Fibroblast of peridontal ligament (primary cell): Measurements from ENCODE around the gene RAB36.

Experiments
- DNase-seq: peaks from one replicate; pipeline ENCODE4 v3.0.0-alpha.2; 2010; ENCODE audit errors: extremely low read depth

RAB36 gene

GRCh38 chr22:23108249-23109078 lies 36.8 kb upstream of the RAB36 start:
- no peak for DNase-seq

DNA sequence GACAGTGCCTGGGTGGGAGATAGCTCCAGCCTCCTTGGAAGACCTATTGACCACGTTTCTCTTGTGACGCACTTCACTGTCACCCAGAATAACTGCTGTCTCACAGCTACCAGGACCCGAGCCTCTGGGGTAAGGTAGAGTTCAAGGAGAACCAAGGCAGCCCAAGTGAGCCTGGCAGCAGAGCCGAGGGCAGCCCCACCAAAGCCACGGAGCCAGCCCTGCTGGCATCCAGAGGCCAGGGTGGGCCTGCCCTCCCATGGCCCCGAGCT lies 36.3 kb upstream of the RAB36 start:
- DNase-seq: no peak

- no peak for DNase-seq
Observed at GRCh38 chr22:23109441-23109978, 35.8 kb upstream of the RAB36 start.

DNA sequence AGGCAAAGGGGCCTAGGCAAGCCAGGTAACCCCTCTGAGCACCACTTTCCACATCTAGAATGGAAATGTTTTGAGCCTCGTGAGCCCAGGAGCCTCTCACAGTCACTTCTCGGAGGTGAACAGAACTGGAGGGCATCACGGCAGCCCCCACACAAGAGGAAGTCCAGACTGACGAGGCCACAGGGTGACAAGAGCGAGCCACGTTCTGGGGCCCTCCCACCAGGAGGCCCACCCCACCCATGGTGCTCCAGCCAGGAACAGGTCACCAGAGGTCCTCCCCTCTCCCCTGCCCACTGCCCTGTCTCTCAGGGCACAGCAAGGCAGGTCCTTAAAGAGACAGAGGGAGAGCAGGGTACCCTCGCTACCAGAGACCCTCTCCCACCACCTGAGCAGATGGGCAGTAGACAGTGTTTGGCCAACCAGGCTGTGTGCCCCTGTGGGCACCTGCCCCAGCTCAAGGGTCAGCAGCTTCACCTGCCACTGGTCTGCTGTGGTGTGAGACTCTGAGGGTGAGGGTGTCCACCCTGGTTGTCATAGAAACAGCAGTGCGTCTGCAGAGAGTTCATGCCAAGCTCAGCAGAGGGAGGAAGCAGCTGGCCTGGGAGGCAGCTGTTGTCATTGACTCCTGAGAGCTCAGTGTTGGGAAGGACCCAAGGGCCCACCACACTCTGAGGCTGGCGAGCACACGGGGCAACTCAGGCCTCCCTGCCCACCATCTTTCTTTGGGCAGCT lies 34.9 kb upstream of the RAB36 start:
- no peak for DNase-seq

DNA sequence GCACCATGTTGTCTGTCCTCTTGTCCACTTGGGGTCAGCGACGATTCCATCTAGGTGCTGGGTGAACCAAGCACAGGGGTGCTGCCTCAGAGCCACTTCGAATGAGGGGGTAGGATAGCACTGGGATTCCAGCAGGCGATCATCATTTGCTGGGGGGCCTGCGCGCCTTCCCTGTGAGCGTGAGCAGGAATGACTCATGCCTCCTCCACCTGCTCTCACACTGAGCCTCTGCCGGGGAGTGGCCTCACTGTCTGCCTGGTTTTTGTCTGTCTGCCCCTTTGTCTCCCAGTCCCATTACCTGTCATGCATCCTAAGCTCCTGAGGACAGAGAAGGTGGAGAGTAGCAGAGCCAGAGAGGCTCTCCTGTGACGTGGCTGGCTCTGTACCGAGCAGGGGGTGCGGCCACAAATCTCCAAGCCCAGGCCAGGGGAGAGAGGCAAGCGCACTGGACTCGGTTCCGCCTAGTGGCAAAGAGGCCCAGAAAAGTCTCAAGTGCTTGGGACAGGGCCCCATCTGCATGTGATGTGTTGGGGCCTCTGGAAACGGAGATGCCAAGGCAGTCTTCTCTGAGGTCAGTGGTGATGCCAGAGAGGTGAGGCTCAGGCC lies 34.3 kb upstream of the RAB36 start:
- no peak for DNase-seq

- DNase-seq: no peak
Observed at GRCh38 chr22:23112472-23113012, 32.7 kb upstream of the RAB36 start.

DNA sequence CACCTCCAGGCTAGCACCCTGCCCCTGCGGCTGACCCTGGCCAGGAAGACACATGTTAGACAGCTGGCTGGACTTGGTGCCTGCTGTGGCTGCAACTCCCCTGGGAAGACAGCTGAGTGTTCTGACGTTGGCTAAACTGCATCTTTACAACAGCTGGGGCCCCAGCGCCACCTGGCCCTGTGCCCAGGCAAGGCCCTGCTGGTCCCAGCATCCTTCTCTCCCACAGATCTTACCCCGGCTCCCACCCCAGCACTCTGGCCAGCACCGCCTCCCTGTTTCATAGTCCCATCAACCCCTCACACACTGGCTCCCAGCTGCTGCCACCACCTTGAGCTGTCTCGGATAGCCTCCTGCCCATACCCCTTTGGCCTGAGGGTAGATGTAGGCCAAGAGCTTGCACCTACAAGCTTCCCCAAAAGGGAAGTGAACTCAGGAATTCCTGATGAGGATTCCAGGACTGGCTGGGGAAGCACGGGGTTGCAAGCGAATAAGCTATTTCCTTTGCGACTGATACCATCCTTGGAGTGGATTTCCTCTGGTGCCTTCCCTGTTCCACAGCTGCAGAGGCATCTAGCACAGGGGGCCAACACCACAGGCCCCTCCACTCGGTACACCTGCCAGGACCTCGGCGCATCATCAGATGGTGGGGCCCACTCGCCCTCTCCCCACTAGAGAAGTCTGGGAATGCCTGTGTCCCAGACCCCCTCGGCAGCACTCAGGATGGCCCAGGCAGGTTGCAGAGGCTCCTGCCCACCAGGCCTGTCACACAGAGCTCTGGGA lies 32.0 kb upstream of the RAB36 start:
- peak; percentile 32 for DNase-seq

GRCh38 chr22:23113847-23114720 lies 31.2 kb upstream of the RAB36 start:
- no peak for DNase-seq

DNA sequence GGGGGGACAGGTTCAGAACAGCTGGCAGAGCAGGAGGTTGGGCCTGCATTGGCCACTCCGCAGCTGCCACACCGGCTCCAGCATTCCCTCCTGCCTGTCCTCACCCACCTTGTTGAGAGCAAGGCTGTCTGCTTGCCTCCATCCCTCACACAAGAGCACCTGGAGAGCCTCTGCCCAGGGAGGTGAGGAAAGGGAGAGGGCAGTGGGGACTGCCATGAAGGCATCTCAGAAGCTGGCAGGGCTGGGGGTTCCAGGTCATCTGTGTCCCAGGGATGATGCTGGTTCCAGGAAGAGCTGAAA lies 30.6 kb upstream of the RAB36 start:
- no peak for DNase-seq

- DNase-seq: no peak
Observed at GRCh38 chr22:23115369-23115768, 29.9 kb upstream of the RAB36 start.

DNA sequence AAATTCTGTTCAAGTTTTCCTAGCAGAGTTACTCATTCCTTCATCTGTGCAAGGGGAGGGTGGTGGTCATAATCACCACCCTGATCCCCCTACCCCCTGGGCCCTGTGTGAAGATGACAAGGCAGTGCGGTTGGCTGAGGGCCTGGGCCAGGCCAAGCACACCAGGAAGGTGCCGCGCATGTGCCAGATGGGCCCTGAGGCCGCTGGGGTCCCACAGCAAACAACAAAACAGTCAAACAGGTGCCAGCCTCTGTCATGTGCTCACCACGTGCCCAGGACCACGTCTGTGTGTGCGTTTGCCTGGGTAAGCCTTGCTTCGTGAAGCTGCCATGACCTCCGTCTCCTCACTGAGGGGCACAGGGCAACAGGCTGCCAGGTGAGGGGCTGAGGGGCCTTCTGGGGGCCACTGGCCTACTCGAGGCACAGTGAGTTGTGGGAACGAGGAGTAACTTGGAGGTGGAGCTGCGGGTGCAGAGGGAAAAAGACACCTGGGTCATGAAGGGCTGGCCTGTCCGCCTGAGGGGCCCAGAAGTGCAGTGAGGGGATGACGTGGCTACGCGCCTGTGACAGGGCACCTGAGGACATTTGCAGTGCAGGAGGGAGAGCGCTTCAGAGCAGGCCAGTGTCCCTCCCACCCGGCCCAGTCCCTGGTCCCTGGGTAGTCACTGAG lies 29.3 kb upstream of the RAB36 start:
- no peak for DNase-seq

GRCh38 chr22:23116506-23117263 lies 28.6 kb upstream of the RAB36 start:
- DNase-seq: no peak

DNA sequence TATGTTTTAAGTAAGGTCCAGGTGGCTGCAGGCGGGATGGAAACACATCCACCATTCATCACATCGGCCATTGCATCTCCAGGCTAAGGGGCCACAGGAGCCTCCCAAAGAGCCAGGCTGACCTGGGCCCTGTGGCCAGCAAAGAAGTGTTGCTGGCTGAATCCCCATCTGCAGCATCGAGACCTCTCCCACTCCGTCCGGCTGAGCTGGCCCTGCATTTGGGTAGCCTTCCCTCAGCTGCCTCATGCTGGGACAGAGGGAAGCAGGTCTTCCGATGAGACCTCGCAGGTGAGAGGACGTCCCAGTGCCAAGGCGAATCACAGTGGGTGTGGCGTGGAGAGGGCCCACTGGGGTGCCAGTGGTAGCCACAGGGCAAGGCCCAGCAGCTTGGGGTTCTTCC lies 28.0 kb upstream of the RAB36 start:
- no peak for DNase-seq

DNA sequence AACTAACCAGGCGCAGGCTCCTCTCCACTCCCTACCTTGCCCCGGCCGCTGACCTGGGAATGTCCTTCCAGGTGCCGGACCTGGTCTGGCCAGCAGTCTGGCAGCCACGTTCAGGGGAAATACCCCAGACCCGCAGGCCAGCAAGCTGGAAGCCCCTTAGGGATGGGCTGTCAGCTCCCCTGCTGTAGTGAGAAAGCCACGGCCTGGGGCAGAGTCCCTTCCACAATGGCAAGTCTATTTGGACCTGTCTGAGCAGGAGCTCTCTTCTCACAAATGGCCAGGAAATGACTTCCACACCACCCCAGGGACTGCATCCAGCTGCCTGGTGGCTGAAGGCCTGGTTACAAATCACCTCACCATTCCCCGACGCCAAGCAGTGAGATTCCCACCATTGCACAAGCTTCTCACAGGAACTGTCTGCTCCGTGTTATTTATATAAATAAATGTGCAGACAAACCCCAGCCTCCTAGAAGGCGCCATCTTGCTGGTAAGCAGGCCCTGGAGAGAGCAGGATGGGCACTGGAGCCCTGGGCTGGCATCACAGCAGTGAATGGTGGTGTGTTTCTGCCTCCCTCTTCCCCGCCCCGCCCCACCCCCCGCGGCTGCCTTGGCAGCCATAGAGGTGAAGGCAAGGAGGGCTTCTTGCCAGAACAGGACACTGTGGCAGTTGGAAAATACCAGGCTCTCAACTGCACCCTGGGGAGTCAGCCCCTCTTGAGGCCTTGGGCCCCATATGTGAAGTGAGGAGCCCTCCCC lies 27.2 kb upstream of the RAB36 start:
- no peak for DNase-seq

DNA sequence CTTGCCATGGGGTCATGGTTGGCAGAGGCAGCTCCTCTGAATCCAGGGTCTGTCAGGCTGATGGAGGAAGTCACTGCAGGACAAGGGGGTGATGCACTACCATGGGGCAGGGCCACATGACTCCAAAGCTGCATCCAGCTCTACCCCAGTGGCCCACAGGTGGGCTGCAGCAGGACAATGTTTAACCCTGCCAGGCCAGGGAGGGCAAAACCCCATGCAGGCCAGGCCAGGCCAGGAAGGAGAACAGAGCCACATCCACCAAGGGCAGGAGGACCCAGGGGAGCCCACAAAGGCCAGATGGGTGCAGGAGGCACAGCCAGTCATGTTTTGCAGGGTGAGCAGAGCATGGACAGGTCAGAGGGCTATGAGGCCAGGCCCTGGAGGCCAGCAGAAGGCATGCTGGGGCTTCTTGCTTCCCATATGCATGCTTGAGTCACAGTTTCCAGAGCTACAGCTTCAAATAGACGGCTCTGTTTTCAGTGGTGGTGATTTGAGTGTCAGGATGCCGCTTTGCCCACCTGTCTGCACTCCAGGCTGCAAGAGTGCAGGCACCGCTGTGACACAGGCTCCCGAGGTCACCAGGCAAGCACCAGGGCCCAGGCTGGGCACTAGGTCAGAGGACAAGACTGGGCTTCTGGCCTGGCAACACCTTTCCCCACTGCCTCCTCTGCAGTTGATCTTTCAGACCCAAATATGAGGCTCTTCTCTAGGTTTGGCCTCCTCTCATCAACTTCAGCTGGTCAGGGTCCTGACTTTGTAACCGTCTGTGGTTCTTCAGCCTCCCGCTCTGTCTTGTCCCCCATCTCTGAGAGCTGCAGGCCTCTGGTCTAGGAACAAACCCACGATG lies 26.4 kb upstream of the RAB36 start:
- no peak for DNase-seq

DNA sequence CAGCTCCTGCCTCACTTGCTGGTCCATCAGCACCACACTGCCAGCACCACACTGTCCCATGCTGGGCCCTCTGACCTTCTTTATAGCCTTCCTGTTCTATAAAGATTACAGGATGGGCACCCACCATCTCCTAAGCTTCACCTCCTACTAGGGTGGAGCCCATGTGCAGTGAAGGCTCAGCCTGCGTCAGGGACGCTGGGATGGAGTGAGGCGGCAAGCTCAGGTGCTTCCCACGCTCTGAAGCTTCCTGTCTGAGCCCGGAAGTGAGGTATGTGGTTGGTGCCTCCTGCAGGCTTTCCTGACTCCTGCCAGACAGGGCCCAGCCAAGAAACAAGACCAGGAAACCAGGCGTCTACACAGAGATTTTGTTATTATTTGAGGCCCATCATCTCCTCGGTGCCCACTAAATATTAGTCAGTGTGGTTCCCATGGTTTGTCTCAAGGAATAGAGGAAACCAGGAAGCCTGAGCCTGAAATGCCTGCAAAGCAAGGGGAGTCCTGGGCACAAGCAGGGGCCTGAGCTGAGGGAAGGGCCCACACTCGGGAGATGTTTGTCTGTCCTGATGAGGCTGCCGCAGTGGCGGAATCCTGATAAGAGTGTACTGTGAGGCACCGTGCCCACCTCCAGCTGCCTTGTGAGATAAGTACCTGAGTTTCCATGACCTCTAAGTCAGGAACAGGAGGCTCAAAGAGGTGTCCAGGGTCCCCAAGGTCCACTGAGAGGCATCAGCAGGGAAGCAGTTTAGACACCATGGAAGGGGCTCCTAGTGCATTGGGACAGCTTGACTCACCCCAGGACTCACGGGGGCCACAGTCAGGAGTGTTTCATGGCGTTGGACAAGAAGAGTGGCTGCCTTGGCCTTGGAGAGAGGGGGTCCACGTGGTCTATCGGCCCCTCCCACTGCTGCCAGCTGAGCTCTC lies 25.5 kb upstream of the RAB36 start:
- no peak for DNase-seq

DNA sequence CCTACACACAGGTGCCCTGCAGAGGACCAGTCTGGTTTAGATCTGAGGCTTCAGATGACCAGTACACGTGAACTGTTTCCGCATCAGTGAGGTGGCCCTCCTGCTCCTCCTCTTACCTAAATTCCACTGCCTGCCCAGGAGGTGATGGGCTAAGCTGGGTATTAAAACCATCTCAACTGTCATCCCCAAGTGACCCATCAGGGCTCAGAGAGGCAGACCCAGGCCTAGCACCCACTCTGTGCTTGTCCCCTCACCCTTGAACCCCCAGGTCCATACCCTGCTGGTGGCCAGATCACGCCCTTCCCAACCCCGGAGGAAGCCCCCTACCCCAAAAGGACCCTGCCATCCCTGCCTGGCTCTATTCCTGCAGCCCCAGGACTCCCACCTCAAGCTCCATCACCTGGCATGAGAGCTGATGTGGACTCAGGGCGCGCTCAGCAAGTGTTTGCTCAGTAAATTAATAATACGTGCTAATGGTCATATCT lies 24.8 kb upstream of the RAB36 start:
- DNase-seq: no peak
